ENCODE measurements around the gene COQ2. TPM values are rescaled to one million over a fixed set of nuclear protein-coding genes. Genes with fewer than 3 reads are reported as not detected.

The COQ2 gene
- polyA plus RNA-seq, 1 of the 3 experiments (the other 2 are of a cell fraction) = 14.8 TPM

GRCh38 chr4:83282049-83282535 is 2.5 kb downstream of the COQ2 start:
- DNase-seq = peak; percentile 44
- Histone ChIP-seq H3K79me2 (ENCODE audit: insufficient read depth) (peaks cover 18% of the 10 kb centered on the region; the same call in 1 of the 2 replicates), H2AFZ (ENCODE audit: low read depth) (no peak overlapping the region), H3K4me2 (no peak overlapping the region), H3K27me3 (ENCODE audit: insufficient read depth) (no peaks in the 10 kb centered on the region), H3K36me3 (replicated peaks in 1 of 2; ENCODE audit: control insufficient read depth in 1 of 2, insufficient read depth in 2 of 2, low read length in 1 of 2) (peaks cover 0 to 7% of the 10 kb centered on the region in 2 experiments), H3K4me3 (ENCODE audit: low read depth in 2 of 2, low read length in 1 of 2) (no peak overlapping the region; a peak in 1 of 4 replicates), H3K4me1 (ENCODE audit: control insufficient read depth in 1 of 2, insufficient read depth in 2 of 2, low read depth in 1 of 2, low read length in 1 of 2) (peaks cover 0 to 7% of the 10 kb centered on the region in 2 experiments; a peak in 2 of 4 replicates), H3K9me3 (no peaks in the 10 kb centered on the region), H4K20me1 (ENCODE audit: insufficient read depth) (no peaks in the 10 kb centered on the region), H3K9ac (no peak overlapping the region), H3F3A (replicated peaks; ENCODE audit: insufficient read depth) (no peaks in the 10 kb centered on the region), H3K27ac (ENCODE audit: low read depth in 2 of 2, low read length in 1 of 2) (no peak overlapping the region), H3K9me2 (no peaks in the 10 kb centered on the region)
- WGBS (ENCODE audit: low lambda C conversion rate) = 34% methylated on average over 4 of the region's 4 CpGs
- ChIA-PET CTCF (interaction anchor here (0.6 to 3.3 kb wide), 27 partner anchors 8 to 986 kb away, joined by 3 to 28 read pairs (median 4); partner anchors contain the start of gene COPS4), POLR2A (interaction anchor here (1.0 kb wide), 1 partner anchor 103 kb away, joined by 3 read pairs; no protein-coding TSS in a partner anchor)
- TF ChIP-seq SMC3 (IDR thresholded peaks at IDR 0.05; ENCODE audit: low read depth, low read length) (peak; percentile 51), SIN3A (IDR thresholded peaks at IDR 0.05; ENCODE audit: borderline replicate concordance, low read depth, low read length) (no peak), TCF12 (IDR thresholded peaks at IDR 0.05) (peak; percentile 39; the same call in 1 of the 2 replicates), RAD21 (IDR thresholded peaks at IDR 0.05; ENCODE audit: low read length) (peak; percentile 73), CTCF (IDR thresholded peaks at IDR 0.05) (peak; percentile 82)
- TF ChIP-seq, protein P1, sequence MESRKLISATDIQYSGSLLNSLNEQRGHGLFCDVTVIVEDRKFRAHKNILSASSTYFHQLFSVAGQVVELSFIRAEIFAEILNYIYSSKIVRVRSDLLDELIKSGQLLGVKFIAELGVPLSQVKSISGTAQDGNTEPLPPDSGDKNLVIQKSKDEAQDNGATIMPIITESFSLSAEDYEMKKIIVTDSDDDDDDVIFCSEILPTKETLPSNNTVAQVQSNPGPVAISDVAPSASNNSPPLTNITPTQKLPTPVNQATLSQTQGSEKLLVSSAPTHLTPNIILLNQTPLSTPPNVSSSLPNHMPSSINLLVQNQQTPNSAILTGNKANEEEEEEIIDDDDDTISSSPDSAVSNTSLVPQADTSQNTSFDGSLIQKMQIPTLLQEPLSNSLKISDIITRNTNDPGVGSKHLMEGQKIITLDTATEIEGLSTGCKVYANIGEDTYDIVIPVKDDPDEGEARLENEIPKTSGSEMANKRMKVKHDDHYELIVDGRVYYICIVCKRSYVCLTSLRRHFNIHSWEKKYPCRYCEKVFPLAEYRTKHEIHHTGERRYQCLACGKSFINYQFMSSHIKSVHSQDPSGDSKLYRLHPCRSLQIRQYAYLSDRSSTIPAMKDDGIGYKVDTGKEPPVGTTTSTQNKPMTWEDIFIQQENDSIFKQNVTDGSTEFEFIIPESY (IDR thresholded peaks at IDR 0.05; ENCODE audit: borderline replicate concordance, low read depth) = no peak

DNA sequence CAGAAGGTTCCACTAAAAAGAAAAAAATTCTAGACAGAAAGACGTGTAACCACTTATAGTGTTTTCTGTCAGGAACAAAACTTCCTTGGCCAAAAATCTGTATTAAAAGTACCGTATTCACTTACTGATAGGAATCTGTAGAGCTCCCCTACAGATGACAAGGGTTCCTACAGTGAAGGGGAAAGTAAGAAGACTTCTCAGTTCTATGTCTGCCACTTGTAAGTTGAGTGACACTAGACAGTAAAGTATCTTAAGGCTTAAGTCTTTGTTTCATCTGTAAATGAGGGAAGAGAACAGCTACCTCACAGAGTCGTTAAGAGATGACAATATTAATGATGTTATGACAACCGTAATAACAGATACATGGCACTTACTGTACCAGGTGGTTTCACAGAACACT is 3.3 kb downstream of the COQ2 start:
- POLR2A ChIA-PET = no interaction called here
- WGBS (ENCODE audit: low lambda C conversion rate) = 79% methylated on average over 4 of the region's 4 CpGs
- no peak overlapping the region for H3K4me2 ChIP-seq
- no peak for TF ChIP-seq FOXM1 (IDR thresholded peaks at IDR 0.05; ENCODE audit: low read depth)
- TF ChIP-seq, protein P2, sequence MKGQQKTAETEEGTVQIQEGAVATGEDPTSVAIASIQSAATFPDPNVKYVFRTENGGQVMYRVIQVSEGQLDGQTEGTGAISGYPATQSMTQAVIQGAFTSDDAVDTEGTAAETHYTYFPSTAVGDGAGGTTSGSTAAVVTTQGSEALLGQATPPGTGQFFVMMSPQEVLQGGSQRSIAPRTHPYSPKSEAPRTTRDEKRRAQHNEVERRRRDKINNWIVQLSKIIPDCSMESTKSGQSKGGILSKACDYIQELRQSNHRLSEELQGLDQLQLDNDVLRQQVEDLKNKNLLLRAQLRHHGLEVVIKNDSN (IDR thresholded peaks at IDR 0.05; ENCODE audit: borderline replicate concordance, low read depth) = no peak
- no peak for TF ChIP-seq USF2 (IDR thresholded peaks at IDR 0.05; ENCODE audit: borderline replicate concordance, low read depth, low read length)
- no peak for TF ChIP-seq YY1 (IDR thresholded peaks at IDR 0.05; ENCODE audit: low read depth)
- TF ChIP-seq, protein P1 (IDR thresholded peaks at IDR 0.05; ENCODE audit: borderline replicate concordance, low read depth) = no peak
- TF ChIP-seq RCOR1 (IDR thresholded peaks at IDR 0.05; ENCODE audit: low read length) = no peak
- TF ChIP-seq RXRA (IDR thresholded peaks at IDR 0.05; ENCODE audit: borderline replicate concordance, low read depth) = no peak
- TF ChIP-seq EZH2phosphoT487 (IDR thresholded peaks at IDR 0.05; ENCODE audit: borderline replicate concordance, low read depth) = no peak
- TF ChIP-seq NFIC (IDR thresholded peaks at IDR 0.05; ENCODE audit: borderline replicate concordance) = no peak
- TF ChIP-seq, protein P3, sequence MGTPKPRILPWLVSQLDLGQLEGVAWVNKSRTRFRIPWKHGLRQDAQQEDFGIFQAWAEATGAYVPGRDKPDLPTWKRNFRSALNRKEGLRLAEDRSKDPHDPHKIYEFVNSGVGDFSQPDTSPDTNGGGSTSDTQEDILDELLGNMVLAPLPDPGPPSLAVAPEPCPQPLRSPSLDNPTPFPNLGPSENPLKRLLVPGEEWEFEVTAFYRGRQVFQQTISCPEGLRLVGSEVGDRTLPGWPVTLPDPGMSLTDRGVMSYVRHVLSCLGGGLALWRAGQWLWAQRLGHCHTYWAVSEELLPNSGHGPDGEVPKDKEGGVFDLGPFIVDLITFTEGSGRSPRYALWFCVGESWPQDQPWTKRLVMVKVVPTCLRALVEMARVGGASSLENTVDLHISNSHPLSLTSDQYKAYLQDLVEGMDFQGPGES (IDR thresholded peaks at IDR 0.05; ENCODE audit: low read depth, low read length) = no peak
- TF ChIP-seq, protein P4, sequence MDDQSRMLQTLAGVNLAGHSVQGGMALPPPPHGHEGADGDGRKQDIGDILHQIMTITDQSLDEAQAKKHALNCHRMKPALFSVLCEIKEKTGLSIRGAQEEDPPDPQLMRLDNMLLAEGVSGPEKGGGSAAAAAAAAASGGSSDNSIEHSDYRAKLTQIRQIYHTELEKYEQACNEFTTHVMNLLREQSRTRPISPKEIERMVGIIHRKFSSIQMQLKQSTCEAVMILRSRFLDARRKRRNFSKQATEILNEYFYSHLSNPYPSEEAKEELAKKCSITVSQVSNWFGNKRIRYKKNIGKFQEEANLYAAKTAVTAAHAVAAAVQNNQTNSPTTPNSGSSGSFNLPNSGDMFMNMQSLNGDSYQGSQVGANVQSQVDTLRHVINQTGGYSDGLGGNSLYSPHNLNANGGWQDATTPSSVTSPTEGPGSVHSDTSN (IDR thresholded peaks at IDR 0.05) = no peak

More for the DNA sequence above, 3.3 kb downstream of the COQ2 start:
- Histone ChIP-seq H3K9ac (no peak overlapping the region), H3K27ac (ENCODE audit: low read depth in 2 of 2, low read length in 1 of 2) (no peak overlapping the region), H3K9me2 (no peaks in the 10 kb centered on the region), H3K9me3 (no peaks in the 10 kb centered on the region), H3K4me1 (ENCODE audit: control insufficient read depth in 1 of 2, insufficient read depth in 2 of 2, low read depth in 1 of 2, low read length in 1 of 2) (peaks cover 0 to 7% of the 10 kb centered on the region in 2 experiments; a peak in 2 of 4 replicates), H4K20me1 (ENCODE audit: insufficient read depth) (no peaks in the 10 kb centered on the region), H3K4me3 (ENCODE audit: low read depth in 2 of 2, low read length in 1 of 2) (no peak overlapping the region), H2AFZ (ENCODE audit: low read depth) (no peak overlapping the region), H3F3A (replicated peaks; ENCODE audit: insufficient read depth) (no peaks in the 10 kb centered on the region), H3K27me3 (ENCODE audit: insufficient read depth) (no peaks in the 10 kb centered on the region), H3K79me2 (ENCODE audit: insufficient read depth) (peaks cover 18% of the 10 kb centered on the region; the same call in 1 of the 2 replicates), H3K36me3 (replicated peaks in 1 of 2; ENCODE audit: control insufficient read depth in 1 of 2, insufficient read depth in 2 of 2, low read length in 1 of 2) (peaks cover 0 to 7% of the 10 kb centered on the region in 2 experiments)
- CTCF ChIA-PET = interaction anchor here (0.6 to 3.3 kb wide), 11 partner anchors 10 to 428 kb away, joined by 3 to 28 read pairs (median 5); no protein-coding TSS in a partner anchor
- DNase-seq = no peak

Measured in SK-N-SH (cell line).